ENCODE results near the gene TMEM132C. TPM values are rescaled to one million over a fixed set of nuclear protein-coding genes. Genes with fewer than 3 reads are reported as not detected.

The TMEM132C gene
- total RNA-seq, 1 donor from 2014 or later = not detected

DNA sequence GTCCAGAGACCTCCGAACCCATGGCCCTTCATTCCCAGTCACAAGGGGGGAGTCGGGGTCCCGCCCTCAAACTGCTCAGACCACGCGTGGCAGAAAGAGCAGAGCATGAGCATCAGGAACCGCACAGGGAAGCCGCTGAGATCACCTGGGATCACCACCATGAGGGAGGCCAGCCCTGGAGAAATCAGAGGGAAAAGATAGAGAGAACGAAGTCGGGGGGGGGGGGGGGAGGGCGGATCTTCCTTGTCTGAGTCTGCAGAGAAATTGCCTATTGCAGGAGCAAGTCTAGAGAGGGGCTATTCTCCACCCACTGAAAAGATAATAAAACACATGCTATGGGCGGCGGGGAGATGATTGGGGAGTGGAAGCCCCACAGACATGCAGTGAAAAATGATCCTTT is 884 bp upstream of the TMEM132C start:
- DNase-seq (ENCODE audit: low read depth) = no peak
- TF ChIP-seq CTCF (conservative IDR thresholded peaks at IDR 0.05; ENCODE audit: low read depth, low read length) = no peak

DNA sequence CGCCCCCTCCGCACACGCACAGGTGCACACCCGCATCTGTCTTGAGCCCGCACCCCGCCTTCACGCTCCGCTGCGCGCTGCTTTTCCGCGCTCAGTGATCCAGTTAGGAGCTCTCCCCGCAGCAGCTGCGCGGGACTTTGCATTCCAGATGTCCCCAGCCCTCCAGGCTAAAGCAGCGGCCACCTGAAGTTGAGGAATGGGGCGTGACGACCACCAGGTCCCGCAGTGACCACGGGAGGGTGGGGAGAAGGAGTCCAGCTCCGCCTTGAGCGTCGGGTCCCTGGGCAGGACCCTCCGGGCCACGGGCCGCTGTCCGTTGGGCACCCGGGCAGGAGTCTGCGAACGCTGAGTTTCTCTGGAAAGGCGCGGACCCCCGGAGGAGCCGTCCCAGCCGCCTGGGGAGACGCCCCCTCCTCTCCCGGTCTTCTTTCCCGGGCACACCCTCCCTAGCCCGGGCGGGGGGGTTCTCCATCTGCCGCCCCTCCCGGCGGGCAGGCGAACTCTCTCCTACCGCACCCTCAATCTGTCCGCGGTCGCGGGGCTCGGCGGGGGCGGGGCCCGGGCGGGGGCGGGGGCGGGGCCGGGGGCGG is 334 bp upstream of the TMEM132C start:
- DNase-seq (ENCODE audit: low read depth) = no peak
- no peak overlapping the region for H3K4me3 ChIP-seq (ENCODE audit: low read depth, low read length)
- TF ChIP-seq CTCF (conservative IDR thresholded peaks at IDR 0.05; ENCODE audit: low read depth, low read length) = no peak

More for the DNA sequence above, 884 bp upstream of the TMEM132C start:
- no peak overlapping the region for H3K4me3 ChIP-seq (ENCODE audit: low read depth, low read length)

GRCh38 chr12:128267651-128268378 is 845 bp downstream of the TMEM132C start:
- no peak for TF ChIP-seq CTCF (conservative IDR thresholded peaks at IDR 0.05; ENCODE audit: low read depth, low read length)
- H3K4me3 ChIP-seq (ENCODE audit: low read depth, low read length) = no peak overlapping the region
- no peak for DNase-seq (ENCODE audit: low read depth)

- DNase-seq (ENCODE audit: low read depth) = no peak
- no peak for TF ChIP-seq CTCF (conservative IDR thresholded peaks at IDR 0.05; ENCODE audit: low read depth, low read length)
Measured at GRCh38 chr12:128268379-128268995, 1.5 kb downstream of the TMEM132C start.

GRCh38 chr12:128269181-128269591 is 2.2 kb downstream of the TMEM132C start:
- no peak for TF ChIP-seq CTCF (conservative IDR thresholded peaks at IDR 0.05; ENCODE audit: low read depth, low read length)
- H3K4me3 ChIP-seq (ENCODE audit: low read depth, low read length) = no peak overlapping the region
- DNase-seq (ENCODE audit: low read depth) = no peak

More at GRCh38 chr12:128268379-128268995, 1.5 kb downstream of the TMEM132C start:
- H3K4me3 ChIP-seq (ENCODE audit: low read depth, low read length) = no peak overlapping the region

DNA sequence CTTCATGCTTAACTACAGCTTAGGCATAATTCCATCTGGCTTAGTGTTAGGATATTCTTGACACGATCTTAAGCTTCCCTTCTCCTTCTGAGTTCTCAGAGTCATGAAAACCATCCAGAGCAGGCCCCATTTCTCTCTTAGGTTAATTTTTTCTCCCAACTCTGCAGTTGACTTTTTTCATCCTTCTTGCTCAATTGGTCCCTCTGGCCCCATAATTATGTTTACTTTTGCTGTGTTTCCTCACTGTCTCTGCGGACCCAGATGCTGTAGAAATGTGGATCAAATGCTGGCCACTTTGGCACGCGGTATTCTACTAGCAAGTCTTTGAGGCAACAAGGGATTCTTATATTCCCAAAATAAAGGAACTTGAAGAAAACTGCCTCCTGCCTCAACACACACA is 9.5 kb downstream of the TMEM132C start:
- TF ChIP-seq CTCF (conservative IDR thresholded peaks at IDR 0.05; ENCODE audit: low read depth, low read length) = no peak
- no peak for DNase-seq (ENCODE audit: low read depth)
- H3K4me3 ChIP-seq (ENCODE audit: low read depth, low read length) = no peak overlapping the region

Data from epithelial cell of proximal tubule (primary cell).